GM06990 (cell line): ENCODE data around the gene TAL1.
"Not testable (repeated sequence)": the region's sequence is repeated elsewhere in the genome, so short reads cannot be mapped to it uniquely, and the experiment has no call there.

Experiments
- DNase-seq: peaks from one replicate; pipeline ENCODE4 v3.0.0-alpha.2; 2011; ENCODE audit not compliant: insufficient read length; ENCODE audit errors: extremely low read depth
- H3K27me3 ChIP-seq: replicated peaks from 2 replicates; pipeline ENCODE4 v1.6.0; 2011; ENCODE audit warnings: low read length; ENCODE audit not compliant: control insufficient read depth, insufficient read depth
- H3K36me3 ChIP-seq: 2 replicates; pipeline ENCODE4 v1.5.1; 2011; ENCODE audit warnings: low read length; ENCODE audit not compliant: control insufficient read depth, insufficient read depth
- H3K4me3 ChIP-seq: replicated peaks from 2 replicates; pipeline ENCODE4 v1.5.1; 2011; ENCODE audit warnings: low read depth, mild to moderate bottlenecking, control low read depth, low read length
- CTCF ChIP-seq: IDR thresholded peaks from 2 replicates; pipeline ENCODE4 v1.5.1; 2011; ENCODE audit warnings: low read length, control low read depth, mild to moderate bottlenecking, inconsistent platforms; ENCODE audit not compliant: insufficient read depth, poor library complexity, severe bottlenecking

Gene TAL1

GRCh38 chr1:47232187-47232874, at the start of gene TAL1:
Gene TAL1, minus strand, starts transcription at chr1:47232225. Its CDS starts 6,337 bp downstream, at chr1:47225888.
- no peak for TF ChIP-seq CTCF
- no peak within 1 kb of the TSS for H3K4me3 ChIP-seq
- DNase-seq: no peak
- H3K27me3 ChIP-seq: peaks cover 8% of the 10 kb centered on the region
- no peaks in the 10 kb centered on the region for H3K36me3 ChIP-seq

- DNase-seq: no peak
- Histone ChIP-seq H3K36me3 (peaks cover 2% of the 10 kb centered on the region), H3K27me3 (no peaks in the 10 kb centered on the region), H3K4me3 (no peak overlapping the region)
- no peak for TF ChIP-seq CTCF
These were observed 48.1 kb upstream of the TAL1 start for GRCh38 chr1:47280142-47280541.

- H3K36me3 ChIP-seq: peaks cover 2% of the 10 kb centered on the region
- DNase-seq: no peak
- H3K27me3 ChIP-seq: no peaks in the 10 kb centered on the region
- H3K4me3 ChIP-seq: no peak overlapping the region
- TF ChIP-seq CTCF: no peak
These were observed 44.8 kb upstream of the TAL1 start for GRCh38 chr1:47276850-47277249.

GRCh38 chr1:47275811-47276210, 43.8 kb upstream of the TAL1 start:
- not testable (repeated sequence) for H3K4me3 ChIP-seq, H3K27me3 ChIP-seq, DNase-seq, H3K36me3 ChIP-seq

GRCh38 chr1:47265529-47265928, 33.5 kb upstream of the TAL1 start:
- not testable (repeated sequence) for DNase-seq, H3K27me3 ChIP-seq, H3K4me3 ChIP-seq, H3K36me3 ChIP-seq

GRCh38 chr1:47262787-47263413, 30.9 kb upstream of the TAL1 start:
- Histone ChIP-seq H3K27me3 (no peaks in the 10 kb centered on the region), H3K36me3 (peaks cover 4% of the 10 kb centered on the region), H3K4me3 (no peak overlapping the region)
- DNase-seq: no peak
- TF ChIP-seq CTCF: peak; percentile 74
